Vagina (tissue), 2 donors: Measurements from ENCODE around the gene TDRKH. TPM values are rescaled to one million over a fixed set of nuclear protein-coding genes. Genes with fewer than 3 reads are reported as not detected.

Experiments
- DNase-seq, 2 donors: peaks; one replicate each; pipeline ENCODE4 v3.0.0-alpha.2; 2017; ENCODE audit errors: extremely low spot score in 2 of 2
- H3K27ac ChIP-seq: fragments of 200-600 bp; sonication (generic); one replicate; pipeline ENCODE4 v1.5.1; 2019
- H3K27me3 ChIP-seq: fragments of 200-600 bp; sonication (generic); one replicate; pipeline ENCODE4 v1.5.1; 2019
- H3K36me3 ChIP-seq, 2 donors: fragments of 200-600 bp; sonication (generic); one replicate each; pipeline ENCODE4 v1.5.1; 2017 to 2019
- H3K4me1 ChIP-seq: fragments of 200-600 bp; sonication (generic); one replicate; pipeline ENCODE4 v1.5.1; 2019
- H3K4me3 ChIP-seq, 2 donors: fragments of 200-600 bp; sonication (generic); 1 replicate in 1 of 2; 2 replicates in 1 of 2; pipeline ENCODE4 v1.5.1; 2016 to 2019
- H3K9me3 ChIP-seq: fragments of 200-600 bp; sonication (generic); one replicate; pipeline ENCODE4 v1.5.1; 2019
- POLR2A ChIP-seq, 2 donors: fragments of 450-650 bp; IDR thresholded peaks; one replicate each; pipeline ENCODE4 v1.6.1; 2017; ENCODE audit warnings: antibody characterized with exemption in 2 of 2, mild to moderate bottlenecking in 2 of 2, moderate library complexity in 2 of 2
- POLR2AphosphoS5 ChIP-seq, 2 donors: sonication (generic); formaldehyde crosslinking; IDR thresholded peaks; one replicate each; pipeline ENCODE4 v1.9.0; 2017; ENCODE audit warnings: antibody characterized with exemption in 2 of 2, mild to moderate bottlenecking in 2 of 2, low read depth in 1 of 2; ENCODE audit not compliant: insufficient read depth in 1 of 2
- intact Hi-C: fragments of 100-400 bp; cut with DNase I; formaldehyde crosslinking; loops from one replicate; pipeline ENCODE4 v1.15.1; 2023
- total RNA-seq: library from RNA; depleted of rRNA; stranded (reverse); fragments of >200 nt; gene quantifications from one replicate; pipeline ENCODE4 v1.2.3, GENCODE V29; 2016
- TF ChIP-seq, protein P1 (sequence below), 3 experiments: fragments of 450-650 bp in 2 of 3; fragments of 200-600 bp in 1 of 3; sonication (generic) in 1 of 3; IDR thresholded peaks; one replicate each; pipeline ENCODE4 v1.5.1; 2017 to 2019; ENCODE audit warnings: antibody characterized with exemption in 3 of 3, mild to moderate bottlenecking in 2 of 3, moderate library complexity in 2 of 3

The TDRKH gene
- total RNA-seq, 1 donor from 2014 or later: 5.2 TPM

DNA sequence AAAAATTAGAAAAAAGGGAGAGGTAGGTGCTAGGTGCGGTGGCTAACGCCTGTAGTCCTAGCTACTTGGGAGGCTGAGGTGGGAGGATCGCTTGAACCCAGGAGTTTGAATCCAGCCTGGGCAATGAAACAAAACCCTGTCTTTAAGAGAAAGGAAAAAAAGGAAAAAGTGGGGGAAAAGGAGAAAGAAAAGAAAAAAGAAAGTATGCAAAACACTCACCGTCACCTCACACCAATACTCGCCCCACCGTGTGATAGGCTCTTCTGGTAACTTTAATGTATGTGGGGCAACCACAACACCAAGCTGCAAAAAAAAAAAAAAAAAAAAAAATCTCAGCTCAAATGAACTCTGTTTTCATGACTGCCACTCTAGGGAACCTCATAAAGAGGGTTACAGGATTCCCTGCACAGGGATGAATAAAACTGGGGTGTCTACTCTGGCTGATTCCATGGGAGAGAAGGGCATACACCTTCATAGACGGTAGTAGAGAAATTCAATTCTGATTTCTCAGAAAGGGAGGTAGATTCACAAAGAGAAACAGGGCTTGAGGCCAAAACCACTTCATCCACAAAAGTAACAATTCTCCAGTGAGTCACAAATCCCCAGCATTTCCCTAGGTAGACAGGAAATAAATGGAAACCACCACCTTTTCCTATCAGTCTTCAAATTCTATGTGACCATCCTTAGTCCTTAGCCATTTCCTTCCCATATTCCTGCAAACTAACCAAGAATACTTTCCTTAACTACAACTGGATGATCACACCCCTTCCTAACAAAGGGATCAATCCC is 29.5 kb downstream of the TDRKH start:
- H3K36me3 ChIP-seq: peaks cover 0 to 28% of the 10 kb centered on the region in 2 donors
- H3K27me3 ChIP-seq: no peaks in the 10 kb centered on the region
- TF ChIP-seq POLR2A (IDR thresholded peaks at IDR 0.05) (no peak), POLR2AphosphoS5 (IDR thresholded peaks at IDR 0.05; ENCODE audit: insufficient read depth in 1 of 2, low read depth in 1 of 2) (no peak)
- TF ChIP-seq, protein P1, sequence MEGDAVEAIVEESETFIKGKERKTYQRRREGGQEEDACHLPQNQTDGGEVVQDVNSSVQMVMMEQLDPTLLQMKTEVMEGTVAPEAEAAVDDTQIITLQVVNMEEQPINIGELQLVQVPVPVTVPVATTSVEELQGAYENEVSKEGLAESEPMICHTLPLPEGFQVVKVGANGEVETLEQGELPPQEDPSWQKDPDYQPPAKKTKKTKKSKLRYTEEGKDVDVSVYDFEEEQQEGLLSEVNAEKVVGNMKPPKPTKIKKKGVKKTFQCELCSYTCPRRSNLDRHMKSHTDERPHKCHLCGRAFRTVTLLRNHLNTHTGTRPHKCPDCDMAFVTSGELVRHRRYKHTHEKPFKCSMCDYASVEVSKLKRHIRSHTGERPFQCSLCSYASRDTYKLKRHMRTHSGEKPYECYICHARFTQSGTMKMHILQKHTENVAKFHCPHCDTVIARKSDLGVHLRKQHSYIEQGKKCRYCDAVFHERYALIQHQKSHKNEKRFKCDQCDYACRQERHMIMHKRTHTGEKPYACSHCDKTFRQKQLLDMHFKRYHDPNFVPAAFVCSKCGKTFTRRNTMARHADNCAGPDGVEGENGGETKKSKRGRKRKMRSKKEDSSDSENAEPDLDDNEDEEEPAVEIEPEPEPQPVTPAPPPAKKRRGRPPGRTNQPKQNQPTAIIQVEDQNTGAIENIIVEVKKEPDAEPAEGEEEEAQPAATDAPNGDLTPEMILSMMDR (IDR thresholded peaks at IDR 0.05): no peak
- intact Hi-C loops: no loop called here
- no peak overlapping the region for H3K27ac ChIP-seq
- no peaks in the 10 kb centered on the region for H3K9me3 ChIP-seq
- H3K4me3 ChIP-seq: no peak overlapping the region
- peak in 1 of 2 donors; percentile 3 for DNase-seq
- peaks cover 20% of the 10 kb centered on the region for H3K4me1 ChIP-seq

DNA sequence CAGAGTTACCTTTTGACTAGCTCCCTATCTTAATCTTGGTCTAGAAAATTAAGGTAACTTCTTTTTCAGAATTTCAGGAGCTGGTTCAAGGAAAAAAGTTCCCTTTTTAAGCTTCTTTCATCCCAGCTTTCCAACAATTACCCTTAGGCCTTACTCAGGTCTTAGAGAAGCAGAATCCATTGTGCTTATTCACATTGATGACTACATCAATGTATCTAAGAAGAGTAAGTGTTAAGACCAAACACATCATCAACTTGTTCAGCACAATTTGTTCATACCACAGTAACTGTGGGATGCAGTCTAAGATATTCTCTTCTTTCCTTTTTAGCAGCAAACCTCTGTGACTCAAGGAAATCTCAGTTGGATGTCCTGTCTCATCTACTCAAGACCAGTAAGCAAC is 31.1 kb downstream of the TDRKH start:
- H3K36me3 ChIP-seq: peaks cover 0 to 28% of the 10 kb centered on the region in 2 donors
- H3K27me3 ChIP-seq: no peaks in the 10 kb centered on the region
- intact Hi-C loops: no loop called here

DNA sequence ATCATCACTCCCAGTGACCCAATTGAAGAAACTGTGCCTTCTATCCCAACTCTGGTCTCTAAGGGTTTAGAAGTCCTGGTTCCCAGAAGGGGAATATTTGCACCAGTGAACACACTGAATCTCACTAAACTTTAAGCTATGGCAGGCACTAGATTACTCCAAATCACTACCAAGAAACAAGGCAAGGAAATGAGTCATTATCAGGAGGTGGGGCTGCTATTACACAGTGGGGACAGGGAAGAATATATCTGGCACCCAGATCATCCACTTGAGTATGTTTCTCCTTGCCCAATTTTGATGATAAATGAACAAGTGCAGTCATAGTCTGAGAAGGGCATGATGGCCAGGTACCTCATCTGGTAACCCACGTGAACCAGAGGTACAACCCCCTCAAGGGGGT is 34.0 kb downstream of the TDRKH start:
- Histone ChIP-seq H3K36me3 (peaks cover 0 to 22% of the 10 kb centered on the region in 2 donors), H3K27ac (no peak overlapping the region), H3K9me3 (no peaks in the 10 kb centered on the region), H3K4me1 (no peaks in the 10 kb centered on the region), H3K27me3 (no peaks in the 10 kb centered on the region), H3K4me3 (no peak overlapping the region)
- DNase-seq: no peak
- intact Hi-C loops: no loop called here
- TF ChIP-seq POLR2A (IDR thresholded peaks at IDR 0.05): no peak
- TF ChIP-seq, protein P1 (IDR thresholded peaks at IDR 0.05): no peak

More for the DNA sequence above, 31.1 kb downstream of the TDRKH start:
- no peak overlapping the region for H3K27ac ChIP-seq
- DNase-seq: no peak
- no peak overlapping the region for H3K4me3 ChIP-seq
- peaks cover 15% of the 10 kb centered on the region for H3K4me1 ChIP-seq
- H3K9me3 ChIP-seq: no peaks in the 10 kb centered on the region
- TF ChIP-seq, protein P1 (IDR thresholded peaks at IDR 0.05): no peak
- TF ChIP-seq POLR2A (IDR thresholded peaks at IDR 0.05): no peak
- TF ChIP-seq POLR2AphosphoS5 (IDR thresholded peaks at IDR 0.05; ENCODE audit: insufficient read depth in 1 of 2, low read depth in 1 of 2): no peak

DNA sequence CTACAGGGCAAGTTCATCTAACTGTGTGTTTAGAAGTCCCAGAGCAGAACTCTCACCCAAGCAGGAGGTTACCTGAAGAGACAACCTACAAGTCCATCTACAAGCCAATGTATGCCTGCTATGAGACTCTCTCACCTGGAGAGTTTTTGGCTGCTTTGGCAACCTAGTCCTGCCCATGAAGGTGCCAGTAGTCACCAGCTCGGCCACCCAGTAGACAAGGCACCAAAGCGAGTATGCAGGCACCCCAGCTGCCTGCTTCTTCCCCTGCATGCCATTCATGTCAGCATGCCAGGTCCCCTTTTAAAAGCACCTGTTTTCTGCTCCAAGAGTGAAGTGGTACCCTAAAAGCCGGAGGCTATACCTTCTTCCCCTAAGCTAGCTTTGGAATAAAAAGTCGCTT is 48.8 kb downstream of the TDRKH start:
- intact Hi-C loops: no loop called here
- Histone ChIP-seq H3K27me3 (no peaks in the 10 kb centered on the region), H3K36me3 (no peaks in the 10 kb centered on the region), H3K4me3 (no peak overlapping the region), H3K27ac (no peak overlapping the region), H3K4me1 (no peaks in the 10 kb centered on the region), H3K9me3 (no peaks in the 10 kb centered on the region)
- TF ChIP-seq POLR2AphosphoS5 (IDR thresholded peaks at IDR 0.05; ENCODE audit: insufficient read depth in 1 of 2, low read depth in 1 of 2) (no peak), POLR2A (IDR thresholded peaks at IDR 0.05) (no peak)
- TF ChIP-seq, protein P1 (IDR thresholded peaks at IDR 0.05): no peak
- peak in 1 of 2 donors; percentile 52 for DNase-seq
